Lower leg skin (tissue), 4 donors: Measurements from ENCODE around the gene GPRASP2. TPM values are rescaled to one million over a fixed set of nuclear protein-coding genes. Genes with fewer than 3 reads are reported as not detected.
A peak's percentile ranks its signal among the peaks of the same experiment; 100 is the strongest.

Experiments used
- DNase-seq, 2 donors: peaks; one replicate each; pipeline ENCODE4 v3.0.0-alpha.2; 2019; ENCODE audit warnings: low spot score in 2 of 2
- H3K4me3 ChIP-seq: fragments of 200-600 bp; sonication (generic); 2 replicates; pipeline ENCODE4 v1.5.1; 2017; ENCODE audit warnings: mild to moderate bottlenecking, low read depth; ENCODE audit not compliant: poor library complexity, severe bottlenecking
- CTCF ChIP-seq, 3 donors: fragments of 450-650 bp; IDR thresholded peaks; one replicate each; pipeline ENCODE4 v1.5.1; 2016; ENCODE audit warnings: antibody characterized with exemption in 3 of 3, mild to moderate bottlenecking in 3 of 3, moderate library complexity in 2 of 3
- POLR2A ChIP-seq, 2 donors: fragments of 450-650 bp; IDR thresholded peaks; one replicate each; pipeline ENCODE4 v1.6.1; 2016 to 2017; ENCODE audit warnings: antibody characterized with exemption in 2 of 2, mild to moderate bottlenecking in 1 of 2, moderate library complexity in 1 of 2
- WGBS, 2 donors: methylation state at CpG; one replicate each; pipeline ENCODE4 v1.1.5; 2018; 5-methylcytosine and 5-hydroxymethylcytosine counted together
- intact Hi-C: fragments of 100-400 bp; cut with DNase I; formaldehyde crosslinking; loops from one replicate; pipeline ENCODE4 v1.15.0; 2023; ENCODE audit warnings: low total_unique reads
- total RNA-seq, 4 donors: library from RNA; depleted of rRNA; stranded (reverse); fragments of >200 nt; gene quantifications; one replicate each; pipeline ENCODE4 v1.1.0, GENCODE V29; 2016

The GPRASP2 gene
- total RNA-seq, 4 donors from 2014 or later = 4.4 to 14.7 (median 9.5) TPM

GRCh38 chrX:102694749-102695148 is 17.5 kb upstream of the GPRASP2 start:
- TF ChIP-seq CTCF (IDR thresholded peaks at IDR 0.05) = no peak
- no peak for TF ChIP-seq POLR2A (IDR thresholded peaks at IDR 0.05)
- intact Hi-C loops = no loop called here
- DNase-seq = no peak
- H3K4me3 ChIP-seq = no peak overlapping the region
- WGBS, 2 donors = 85 to 98% methylated on average over 3 of the region's 3 CpGs

GRCh38 chrX:102696306-102696705 is 15.9 kb upstream of the GPRASP2 start:
- no peak for TF ChIP-seq POLR2A (IDR thresholded peaks at IDR 0.05)
- H3K4me3 ChIP-seq = no peak overlapping the region
- no peak for DNase-seq
- intact Hi-C loops = no loop called here

GRCh38 chrX:102697494-102697893 is 14.8 kb upstream of the GPRASP2 start:
- intact Hi-C loops = no loop called here
- H3K4me3 ChIP-seq = no peak overlapping the region
- no peak for DNase-seq
- TF ChIP-seq CTCF (IDR thresholded peaks at IDR 0.05) (no peak), POLR2A (IDR thresholded peaks at IDR 0.05) (no peak)

GRCh38 chrX:102708900-102709299 is 3.3 kb upstream of the GPRASP2 start:
- WGBS, 2 donors = 58 to 60% methylated on average over 2 of the region's 2 CpGs
- DNase-seq = no peak
- no peak overlapping the region for H3K4me3 ChIP-seq
- intact Hi-C loops = no loop called here
- no peak for TF ChIP-seq POLR2A (IDR thresholded peaks at IDR 0.05)
- no peak for TF ChIP-seq CTCF (IDR thresholded peaks at IDR 0.05)

- intact Hi-C loops = no loop called here
- DNase-seq = peak in 1 of 2 donors; percentile 76
- TF ChIP-seq POLR2A (IDR thresholded peaks at IDR 0.05) (no peak), CTCF (IDR thresholded peaks at IDR 0.05) (no peak)
- peak overlapping the region; percentile 42 for H3K4me3 ChIP-seq
- 0 to 45% methylated on average over 10 to 19 of the region's 19 CpGs for WGBS, 2 donors
Measured at GRCh38 chrX:102711872-102712215, 404 bp upstream of the GPRASP2 start.

- H3K4me3 ChIP-seq = peak overlapping the region; percentile 42
- DNase-seq = peak; percentile 43 to 88
- WGBS, 2 donors = 0 to 39% methylated on average over 19 to 23 of the region's 23 CpGs
- intact Hi-C loops = no loop called here
- TF ChIP-seq POLR2A (IDR thresholded peaks at IDR 0.05) = no peak
- TF ChIP-seq CTCF (IDR thresholded peaks at IDR 0.05) = no peak
Measured at GRCh38 chrX:102712981-102713625, 855 bp downstream of the GPRASP2 start.
